IPS DF 19.7 (cell line): Measurements from ENCODE around the gene CDK5RAP2.

Source experiments
- DNase-seq: peaks from one replicate; pipeline ENCODE4 v3.0.0-alpha.2; 2013; ENCODE audit warnings: low read depth, low spot score

CDK5RAP2 gene

DNA sequence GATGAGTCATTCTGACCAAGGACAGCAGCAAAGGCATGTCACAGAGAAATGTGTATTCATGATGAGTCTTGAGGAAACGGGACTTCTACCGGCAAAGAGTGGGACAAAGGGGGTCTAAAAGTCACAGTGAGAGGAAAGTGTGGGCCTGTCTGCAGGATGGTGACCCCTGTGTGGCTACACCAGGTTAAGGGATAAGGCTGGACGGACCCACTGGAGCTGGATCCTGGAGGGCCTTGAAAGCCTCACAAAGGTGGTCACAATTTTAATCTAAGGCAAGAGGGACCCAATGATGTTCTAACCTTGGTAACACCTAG is 176.5 kb downstream of the CDK5RAP2 start:
- DNase-seq = no peak

GRCh38 chr9:120402741-120403542 is 177.0 kb downstream of the CDK5RAP2 start:
- DNase-seq = no peak

GRCh38 chr9:120399940-120400339 is 180.0 kb downstream of the CDK5RAP2 start:
- no peak for DNase-seq

DNA sequence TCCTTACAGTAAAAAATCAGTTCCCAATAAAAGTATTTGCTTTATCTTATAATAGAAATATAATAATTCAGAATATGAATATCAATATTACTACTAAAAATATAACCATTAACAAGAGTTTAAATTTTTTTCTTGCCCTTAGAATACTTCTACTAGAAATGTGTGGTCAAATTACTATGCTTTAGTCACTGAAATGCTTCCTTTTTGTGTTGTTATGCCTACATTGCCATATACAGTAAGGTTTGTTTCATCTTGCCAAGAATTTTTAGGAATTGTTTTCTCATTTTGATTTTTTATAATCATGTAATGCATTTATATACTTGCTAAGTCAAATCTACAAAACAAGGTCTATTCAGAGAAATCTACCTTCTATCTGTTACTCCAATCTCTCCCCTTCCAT is 181.7 kb downstream of the CDK5RAP2 start:
- no peak for DNase-seq

DNA sequence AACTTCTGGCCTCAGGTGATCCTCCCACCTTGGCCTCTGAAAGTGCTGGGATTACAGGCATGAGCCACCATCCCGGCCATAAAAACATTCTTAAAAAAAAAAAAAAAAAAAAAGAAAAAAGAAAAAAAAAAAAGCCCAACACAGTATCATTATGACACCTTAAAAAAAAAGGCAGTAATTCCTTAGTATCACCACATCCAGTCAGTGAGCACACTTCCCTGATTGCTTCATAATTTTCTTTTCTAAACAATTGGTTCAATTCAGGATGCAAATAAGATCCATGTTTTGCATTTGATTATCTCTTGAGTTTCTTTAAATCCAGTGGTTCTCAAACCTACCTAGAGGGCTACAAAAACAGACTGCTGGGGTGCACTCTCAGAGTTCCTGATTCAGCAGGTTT is 182.5 kb downstream of the CDK5RAP2 start:
- DNase-seq = no peak

DNA sequence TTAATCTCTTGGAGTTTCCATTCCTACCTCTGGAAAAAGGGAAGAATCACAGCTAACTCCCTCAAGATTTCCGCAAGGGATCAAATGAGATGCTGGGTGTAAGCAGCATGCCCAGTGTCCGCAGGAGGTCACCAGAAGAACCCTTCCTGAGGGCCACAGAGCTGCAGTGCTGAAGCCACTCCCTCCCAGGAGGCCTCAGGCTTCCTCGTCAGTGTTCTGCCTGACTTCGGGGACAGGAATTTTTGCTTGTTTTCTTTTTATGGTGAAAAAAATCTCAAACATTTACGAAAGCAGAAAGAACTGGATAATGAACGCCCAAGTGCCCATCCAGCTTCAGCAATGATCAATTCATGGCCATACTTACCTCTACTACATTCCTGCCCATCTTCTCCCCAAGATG is 183.0 kb downstream of the CDK5RAP2 start:
- no peak for DNase-seq

DNA sequence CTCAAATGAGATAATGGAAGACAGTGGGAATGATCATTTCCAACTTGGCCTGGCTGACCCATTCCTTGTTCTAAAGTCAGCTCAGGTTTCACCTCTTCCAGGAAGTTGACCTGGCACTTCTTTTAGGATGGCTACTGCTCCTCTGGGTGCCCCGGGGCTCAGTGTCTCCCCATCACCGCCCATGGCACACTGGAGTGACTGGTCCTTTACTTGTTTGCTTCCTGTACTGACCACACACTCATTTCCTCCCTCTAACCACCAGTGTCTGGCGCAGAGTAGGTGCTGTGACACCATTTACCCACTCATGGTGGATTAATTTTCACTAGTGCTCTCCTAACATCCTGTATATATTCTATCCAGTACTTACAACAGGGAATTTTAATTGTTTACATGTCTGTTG is 183.5 kb downstream of the CDK5RAP2 start:
- DNase-seq = no peak

DNA sequence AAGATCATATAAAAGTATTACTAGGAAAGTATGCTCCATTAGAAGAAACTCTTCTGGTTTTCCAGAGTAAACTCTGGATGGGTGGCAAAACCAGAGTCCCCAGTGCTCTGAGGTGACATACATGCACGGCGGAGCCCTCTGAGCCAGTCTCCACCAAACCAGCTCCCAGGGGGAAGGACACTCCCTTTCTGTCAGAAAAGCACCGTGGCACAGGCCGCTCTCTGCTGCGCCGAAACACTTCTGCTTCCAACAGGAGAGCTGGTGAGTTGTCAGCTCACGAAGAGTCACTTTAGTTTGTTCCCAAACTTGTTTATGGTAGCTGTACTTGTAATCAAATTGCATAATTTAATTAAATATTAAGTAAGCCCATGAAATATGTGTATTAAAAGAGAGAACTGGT is 184.6 kb downstream of the CDK5RAP2 start:
- no peak for DNase-seq

GRCh38 chr9:120394058-120394669 is 185.8 kb downstream of the CDK5RAP2 start:
- no peak for DNase-seq

- no peak for DNase-seq
Observed at GRCh38 chr9:120393386-120394057, 186.4 kb downstream of the CDK5RAP2 start.

DNA sequence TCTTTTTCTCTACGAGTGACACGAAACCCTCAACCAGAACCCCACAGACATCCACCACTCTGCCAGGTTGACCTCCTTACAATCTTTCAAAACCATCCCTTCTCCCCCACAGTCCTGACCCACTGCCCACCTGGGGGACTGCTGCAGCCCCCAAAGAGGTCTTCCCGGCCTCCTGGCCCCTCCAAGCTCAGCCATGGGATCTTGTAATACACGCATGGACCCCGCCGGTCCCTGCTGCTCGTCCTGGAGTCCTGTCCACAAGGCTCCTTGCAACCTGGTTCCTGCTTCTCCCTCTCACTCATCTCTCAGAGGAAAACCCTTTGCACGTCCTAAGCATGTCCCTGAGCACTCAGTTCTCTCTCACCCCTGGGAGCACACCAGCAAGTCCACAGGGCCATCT is 187.3 kb downstream of the CDK5RAP2 start:
- DNase-seq = no peak

- DNase-seq = no peak
Observed at GRCh38 chr9:120392245-120392644, 187.7 kb downstream of the CDK5RAP2 start.

- no peak for DNase-seq
Observed at GRCh38 chr9:120391691-120392090, 188.3 kb downstream of the CDK5RAP2 start.

- no peak for DNase-seq
Observed at GRCh38 chr9:120390637-120391190, 189.3 kb downstream of the CDK5RAP2 start.

DNA sequence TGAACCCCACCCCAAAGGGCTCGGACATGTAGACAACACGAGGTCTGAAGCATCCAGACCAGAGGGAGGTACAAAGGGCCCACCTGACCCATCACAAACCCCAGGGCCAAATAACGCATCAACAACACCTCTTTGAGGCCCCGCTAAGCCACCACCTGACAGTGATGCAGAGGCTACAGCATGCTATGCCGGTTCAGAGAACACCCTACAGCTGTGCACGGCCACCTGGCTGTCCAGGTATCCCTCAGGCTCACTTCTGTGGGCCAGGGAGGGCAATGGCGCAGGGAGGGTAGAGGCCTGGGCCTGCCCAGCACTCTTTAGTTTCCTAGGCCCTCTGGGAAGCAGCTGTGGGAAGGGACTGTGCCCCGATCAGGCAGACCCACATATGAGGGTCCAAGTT is 190.1 kb downstream of the CDK5RAP2 start:
- DNase-seq = no peak

DNA sequence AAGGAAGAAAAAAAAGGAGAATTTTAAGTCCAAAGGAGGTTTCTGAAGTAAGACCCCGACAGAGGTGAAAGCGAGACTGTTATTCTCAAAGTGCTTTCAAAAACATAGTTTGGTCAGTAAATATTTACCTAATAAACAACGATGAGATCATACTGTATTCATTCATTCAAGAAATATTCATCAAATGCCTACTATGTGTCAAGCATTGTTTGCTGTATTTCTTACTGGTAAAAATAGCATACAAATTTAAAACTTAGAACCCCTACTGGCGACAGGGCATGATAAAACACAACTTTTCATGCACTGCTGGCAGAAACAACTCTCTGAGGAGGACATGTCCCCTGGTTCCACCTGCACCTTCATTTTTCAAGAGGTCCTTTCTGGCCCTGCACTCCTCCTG is 190.7 kb downstream of the CDK5RAP2 start:
- no peak for DNase-seq

- DNase-seq = no peak
Observed at GRCh38 chr9:120388003-120388855, 191.7 kb downstream of the CDK5RAP2 start.

DNA sequence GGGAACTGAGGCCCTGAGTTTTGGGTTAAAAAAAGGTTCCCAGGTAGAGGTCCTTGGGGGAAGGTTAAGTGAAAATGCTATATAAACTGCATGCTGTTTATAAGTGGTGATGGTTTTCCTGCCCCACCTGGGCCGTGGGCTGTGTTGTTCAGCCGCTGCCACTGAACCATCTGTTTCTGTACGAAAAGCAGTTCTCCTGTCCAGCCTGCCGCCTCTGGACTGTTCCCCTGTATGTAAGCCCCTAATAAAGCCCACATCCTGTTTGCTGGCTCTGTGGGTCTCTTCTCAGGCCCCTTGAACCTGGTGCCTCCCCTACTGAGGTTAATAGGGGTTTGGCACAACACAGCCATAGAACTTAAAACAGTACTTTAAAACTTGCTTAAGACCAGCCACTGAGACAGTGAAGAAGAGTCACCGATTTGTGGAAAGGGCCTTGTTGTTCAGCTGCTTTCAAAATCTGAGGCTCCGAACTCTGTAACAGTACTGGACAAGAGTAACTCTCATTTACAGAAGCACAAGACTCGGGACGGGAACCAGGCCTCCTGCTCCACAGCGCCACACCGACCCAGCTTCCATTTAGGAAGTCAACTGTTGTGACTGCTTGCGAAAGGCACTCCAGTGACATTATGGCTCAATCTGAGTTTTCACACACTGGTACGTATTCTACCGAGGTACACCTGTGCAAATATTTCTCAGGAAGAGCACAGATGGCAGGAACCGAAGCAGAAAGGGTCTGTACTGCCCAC is 192.5 kb downstream of the CDK5RAP2 start:
- DNase-seq = no peak

DNA sequence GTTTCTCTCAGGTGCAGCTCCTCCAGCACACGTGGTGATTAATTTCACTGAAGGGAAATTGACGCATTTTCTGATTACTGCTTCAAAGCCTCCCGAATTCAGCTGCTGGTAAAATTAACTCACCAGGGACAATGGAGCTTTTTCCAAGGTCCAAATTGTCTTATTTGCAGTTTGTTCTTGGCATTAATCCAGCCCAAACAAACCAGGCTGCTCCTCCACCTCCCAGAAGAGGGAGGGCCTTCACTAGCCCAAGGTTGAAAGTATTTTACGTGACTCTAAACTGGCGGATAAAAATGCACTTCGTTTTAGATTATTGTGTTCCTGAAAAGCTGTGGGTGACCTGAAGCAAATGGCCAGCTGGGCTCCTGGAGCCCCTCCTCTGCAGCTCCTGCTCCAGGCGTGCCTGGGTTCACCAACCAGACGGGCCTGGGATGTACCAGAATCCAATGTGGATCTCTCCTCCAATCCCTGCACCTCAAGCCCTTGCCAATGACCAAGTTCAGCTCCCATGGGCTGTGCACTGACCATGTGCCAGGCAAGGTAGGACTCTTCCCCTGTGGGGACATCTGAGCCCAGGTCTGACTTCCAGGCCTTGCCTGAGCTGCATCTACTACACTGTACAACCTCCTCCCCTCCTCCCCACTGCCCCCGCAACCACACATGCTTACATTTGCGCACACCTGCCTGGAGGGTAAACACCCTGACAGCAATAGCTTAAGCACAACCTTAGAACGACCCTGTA is 193.4 kb downstream of the CDK5RAP2 start:
- DNase-seq = no peak
